ENCODE results near the gene TDRD10.

DNA sequence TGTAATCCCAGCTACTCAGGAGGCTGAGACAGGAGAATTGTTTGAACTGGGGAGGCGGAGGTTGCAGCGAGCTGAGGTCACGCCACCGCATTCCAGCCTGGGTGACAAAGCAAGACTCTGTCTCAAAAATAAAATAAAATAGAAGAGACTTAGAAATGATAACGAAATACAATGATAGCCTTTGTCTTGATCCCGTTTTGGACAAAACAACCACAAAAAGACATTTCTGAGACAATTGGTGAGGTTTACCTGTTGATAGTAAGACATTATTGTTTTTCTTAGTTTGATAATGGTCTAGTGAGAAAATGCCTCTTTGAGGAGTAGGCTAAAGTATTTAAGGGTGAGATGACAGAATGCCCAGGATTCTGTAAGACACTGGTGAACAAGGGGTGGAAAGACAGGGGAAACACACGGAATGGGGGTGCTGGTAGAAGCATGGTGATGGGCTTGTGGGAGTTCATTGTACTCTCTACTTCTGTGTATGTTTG, 12.1 kb downstream of the TDRD10 start:
- TF ChIP-seq, protein P1, sequence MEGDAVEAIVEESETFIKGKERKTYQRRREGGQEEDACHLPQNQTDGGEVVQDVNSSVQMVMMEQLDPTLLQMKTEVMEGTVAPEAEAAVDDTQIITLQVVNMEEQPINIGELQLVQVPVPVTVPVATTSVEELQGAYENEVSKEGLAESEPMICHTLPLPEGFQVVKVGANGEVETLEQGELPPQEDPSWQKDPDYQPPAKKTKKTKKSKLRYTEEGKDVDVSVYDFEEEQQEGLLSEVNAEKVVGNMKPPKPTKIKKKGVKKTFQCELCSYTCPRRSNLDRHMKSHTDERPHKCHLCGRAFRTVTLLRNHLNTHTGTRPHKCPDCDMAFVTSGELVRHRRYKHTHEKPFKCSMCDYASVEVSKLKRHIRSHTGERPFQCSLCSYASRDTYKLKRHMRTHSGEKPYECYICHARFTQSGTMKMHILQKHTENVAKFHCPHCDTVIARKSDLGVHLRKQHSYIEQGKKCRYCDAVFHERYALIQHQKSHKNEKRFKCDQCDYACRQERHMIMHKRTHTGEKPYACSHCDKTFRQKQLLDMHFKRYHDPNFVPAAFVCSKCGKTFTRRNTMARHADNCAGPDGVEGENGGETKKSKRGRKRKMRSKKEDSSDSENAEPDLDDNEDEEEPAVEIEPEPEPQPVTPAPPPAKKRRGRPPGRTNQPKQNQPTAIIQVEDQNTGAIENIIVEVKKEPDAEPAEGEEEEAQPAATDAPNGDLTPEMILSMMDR (IDR thresholded peaks at IDR 0.05; ENCODE audit: insufficient read depth, low read depth, low read length), result no peak
- TF ChIP-seq EZH2 (IDR thresholded peaks at IDR 0.05; ENCODE audit: insufficient read depth, low read length), result no peak

Data from astrocyte (in vitro differentiated cells and primary cell).